GM21528 (cell line): ENCODE data around the gene MYO1E.
"Not testable (repeated sequence)": the region's sequence is repeated elsewhere in the genome, so short reads cannot be mapped to it uniquely, and the experiment has no call there.

Experiments used
- ATAC-seq: cut with Tn5 transposase; IDR thresholded peaks from one replicate; pipeline ENCODE4 v1.9.1; 2021; ENCODE audit warnings: mild to moderate bottlenecking, moderate library complexity; ENCODE audit not compliant: unreplicated experiment, low FRiP score

MYO1E gene

DNA sequence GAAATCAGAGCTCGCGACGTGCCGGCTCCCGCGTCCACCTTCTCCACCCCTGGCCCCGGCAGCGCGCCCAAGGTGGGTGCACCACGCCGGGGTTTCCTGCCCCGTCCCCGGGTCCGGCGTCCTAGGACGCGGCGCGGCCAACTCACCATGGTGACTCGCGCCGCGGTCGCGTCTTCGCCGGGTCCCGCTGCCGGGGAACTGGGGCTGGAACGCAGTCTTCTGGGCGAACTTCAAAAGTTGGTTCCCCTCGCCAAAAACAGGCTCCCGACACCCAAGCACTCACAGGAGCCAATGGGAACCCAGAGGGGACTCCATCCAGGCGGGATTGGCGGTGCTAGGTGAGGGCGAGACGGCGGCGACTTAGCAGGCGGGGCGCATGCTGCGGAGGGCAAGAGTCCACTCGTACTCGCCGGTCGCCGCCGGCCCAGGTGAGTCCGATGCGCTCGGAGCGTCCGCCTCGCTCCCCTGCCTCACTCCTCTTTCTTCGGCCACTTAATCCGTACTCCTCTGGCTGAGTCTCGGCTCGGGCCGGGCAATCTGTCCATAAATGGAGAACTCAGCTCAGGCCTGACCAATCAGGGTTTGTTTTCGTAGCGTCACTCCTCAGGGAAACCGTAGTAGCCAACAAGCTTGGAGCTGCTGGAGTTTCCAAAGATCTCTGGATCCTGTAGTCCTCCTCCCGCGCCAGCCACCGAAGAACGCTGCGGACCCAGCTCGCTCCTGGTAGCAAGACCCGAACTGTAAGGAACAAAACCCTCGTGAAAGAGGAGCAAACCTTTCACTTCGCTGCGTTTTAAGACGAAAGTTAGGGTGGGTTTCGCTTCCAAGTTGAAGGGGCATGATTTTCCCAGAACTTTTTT, at the start of gene MYO1E:
MYO1E (minus strand) TSS at position 520 of the 860 bp plus-strand sequence; CDS start at position 149, 371 bp downstream.
- peak; percentile 62 for ATAC-seq

DNA sequence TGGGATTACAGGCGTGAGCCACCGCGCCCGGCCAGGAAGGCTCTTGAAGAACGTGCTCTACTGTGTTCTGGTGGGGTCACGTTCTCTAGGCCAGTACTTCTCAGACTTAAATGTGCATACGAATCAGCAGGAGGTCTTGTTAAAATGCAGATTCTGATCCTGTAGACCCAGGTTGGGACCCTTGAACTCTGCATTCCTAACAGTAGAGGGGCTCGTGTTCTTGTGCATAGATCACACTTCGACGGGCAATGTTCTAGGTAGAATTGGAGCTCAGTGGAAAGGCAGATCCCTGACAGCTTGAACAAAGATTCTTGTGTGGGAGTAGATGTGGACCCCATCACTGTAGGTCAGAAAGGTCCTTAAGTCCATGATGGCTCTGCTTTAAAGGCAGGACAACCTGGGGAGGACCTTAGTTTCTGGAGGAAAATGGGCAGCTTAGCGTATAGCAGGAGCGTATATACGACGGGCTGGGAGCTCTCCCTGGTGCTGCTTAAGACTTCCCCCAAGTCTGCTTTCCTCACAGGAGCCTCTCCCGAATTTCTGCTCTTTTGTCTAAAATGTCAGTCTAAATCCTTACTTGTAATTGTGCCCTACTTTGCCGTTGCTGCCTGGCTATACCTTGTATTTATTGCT, 48.4 kb upstream of the MYO1E start:
- ATAC-seq, result no peak

GRCh38 chr15:59420108-59420507, 47.4 kb upstream of the MYO1E start:
- no peak for ATAC-seq

DNA sequence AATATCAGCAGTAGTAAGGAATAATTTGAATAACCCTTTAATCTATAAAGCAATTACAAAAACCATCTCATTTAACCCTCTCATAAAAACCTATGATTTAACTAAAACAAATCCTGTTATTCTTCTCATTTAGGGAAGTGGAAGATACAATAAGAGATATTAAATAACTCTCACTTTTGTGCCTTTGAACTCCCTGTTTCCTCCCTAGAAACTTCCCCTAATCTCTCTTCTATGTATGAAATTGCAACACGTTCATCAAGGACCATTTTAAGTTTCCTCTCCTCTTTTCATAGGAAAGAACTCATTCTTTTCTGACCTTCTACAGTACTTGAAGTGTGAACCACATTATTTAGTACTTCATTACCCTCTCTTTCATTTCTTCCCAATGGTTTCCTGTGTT, 46.5 kb upstream of the MYO1E start:
- no peak for ATAC-seq

GRCh38 chr15:59416816-59417215, 44.1 kb upstream of the MYO1E start:
- ATAC-seq, result no peak

GRCh38 chr15:59413577-59413976, 40.9 kb upstream of the MYO1E start:
- ATAC-seq, result no peak

- no peak for ATAC-seq
Observed at GRCh38 chr15:59410391-59410896, 37.8 kb upstream of the MYO1E start.

GRCh38 chr15:59407946-59408345, 35.3 kb upstream of the MYO1E start:
- no peak for ATAC-seq

- no peak for ATAC-seq
Observed at GRCh38 chr15:59406446-59406845, 33.8 kb upstream of the MYO1E start.

GRCh38 chr15:59405079-59405478, 32.4 kb upstream of the MYO1E start:
- ATAC-seq, result no peak

DNA sequence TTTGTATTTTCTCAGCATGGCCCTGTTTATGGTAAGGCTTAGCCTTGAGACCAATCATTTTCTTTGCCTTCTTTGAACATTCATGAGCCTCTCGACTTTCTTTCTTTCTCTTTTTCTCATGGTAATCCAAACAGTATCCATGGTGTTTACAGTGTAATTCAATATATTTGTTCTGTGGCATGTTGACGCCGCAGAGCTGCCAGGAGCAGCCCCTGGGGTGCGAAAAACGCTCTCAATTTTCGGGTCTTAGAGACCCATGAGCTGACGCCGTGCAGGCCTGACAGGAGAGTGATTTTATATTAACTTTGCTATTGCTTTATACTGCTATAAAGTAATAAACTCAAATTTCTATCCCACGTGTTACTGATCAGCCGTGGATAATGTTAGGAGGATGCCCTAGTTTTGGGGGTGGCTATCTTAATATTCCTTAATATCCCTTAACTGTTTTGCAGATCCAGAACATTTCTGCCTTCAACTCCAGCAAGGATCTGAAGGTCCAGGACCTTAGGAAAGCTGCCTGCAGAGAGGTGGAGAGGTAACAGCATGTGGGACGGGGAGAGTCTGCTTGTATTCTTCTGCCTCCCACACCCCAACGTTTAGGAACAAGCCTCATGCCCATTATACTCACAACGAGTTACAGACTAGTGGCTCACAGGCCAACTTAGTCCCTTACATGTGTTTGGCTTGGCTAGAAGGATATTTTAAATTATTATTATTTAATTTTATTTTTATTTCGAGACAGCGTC, 29.3 kb upstream of the MYO1E start:
- ATAC-seq, result no peak

DNA sequence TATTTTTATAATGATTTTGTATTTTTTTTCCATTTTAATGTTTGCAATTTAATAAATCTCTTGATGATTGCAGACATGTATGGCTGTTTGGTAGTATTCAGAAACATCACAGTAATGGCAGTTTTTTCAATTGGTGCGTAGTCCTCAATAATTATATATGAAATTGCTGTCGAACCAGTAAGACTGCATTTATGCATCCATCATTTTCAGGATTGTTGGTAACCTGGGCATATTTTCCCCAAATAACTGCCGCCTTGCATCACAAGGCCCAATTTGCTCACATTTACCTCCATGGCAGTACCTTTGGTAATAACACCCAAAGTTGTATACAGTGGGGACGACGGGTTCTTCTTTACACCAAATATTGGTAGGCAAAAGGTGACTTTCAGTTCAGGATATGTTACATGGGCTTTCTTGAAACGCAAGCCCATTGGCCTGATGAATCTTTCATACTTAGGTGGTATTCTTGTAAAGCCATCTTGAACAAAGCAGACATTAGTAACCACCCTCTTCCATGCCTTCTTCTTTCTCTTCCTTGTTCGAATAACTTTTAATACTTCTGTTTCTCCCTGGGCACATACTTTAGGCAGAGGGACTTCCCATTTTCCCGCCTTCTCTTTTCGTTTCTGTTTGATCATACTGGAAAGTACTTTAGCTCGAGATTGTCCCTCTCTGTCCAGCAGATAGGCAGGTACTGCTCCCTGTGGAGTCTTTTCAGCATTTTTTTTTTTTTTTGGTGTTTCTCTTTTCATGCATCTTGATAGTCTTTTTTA, 28.6 kb upstream of the MYO1E start:
- not testable (repeated sequence) for ATAC-seq

DNA sequence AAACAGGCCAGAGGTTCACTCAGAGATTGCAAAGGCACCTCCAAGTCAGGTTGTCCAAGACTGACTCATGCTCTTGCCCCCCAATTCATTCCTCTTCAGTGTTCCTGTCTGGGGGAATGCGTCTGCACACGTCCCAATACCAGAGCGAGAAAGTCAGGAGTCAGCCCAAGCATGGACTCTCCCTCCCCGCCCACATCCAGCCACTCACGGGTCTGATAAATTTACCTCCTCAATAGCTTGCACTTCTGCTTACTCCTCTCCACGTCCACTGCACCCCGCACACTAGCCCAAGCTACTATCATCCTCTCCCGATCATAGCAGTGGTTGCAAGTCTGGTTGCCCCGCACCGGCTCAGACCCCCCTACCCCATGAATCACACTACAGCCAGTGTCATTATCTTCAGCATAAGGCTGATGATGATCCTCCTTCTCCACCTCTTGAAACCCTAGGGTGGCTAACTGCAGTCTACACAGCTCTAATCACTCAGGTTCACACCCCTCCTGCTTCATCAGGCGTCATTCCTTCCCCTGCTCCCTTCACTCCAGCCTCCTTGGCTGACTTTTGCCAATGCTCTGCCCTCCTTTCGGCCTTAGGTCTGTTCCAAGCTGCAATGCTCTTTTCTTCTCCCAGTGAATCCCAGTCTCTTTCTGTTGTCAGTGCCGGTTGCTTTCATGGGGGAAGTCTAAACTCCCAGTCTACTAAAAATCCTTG, 27.6 kb upstream of the MYO1E start:
- peak; percentile 13 for ATAC-seq

- peak; percentile 85 for ATAC-seq
Observed at GRCh38 chr15:59399465-59400102, 26.9 kb upstream of the MYO1E start.

GRCh38 chr15:59398220-59398619, 25.5 kb upstream of the MYO1E start:
- ATAC-seq, result no peak

DNA sequence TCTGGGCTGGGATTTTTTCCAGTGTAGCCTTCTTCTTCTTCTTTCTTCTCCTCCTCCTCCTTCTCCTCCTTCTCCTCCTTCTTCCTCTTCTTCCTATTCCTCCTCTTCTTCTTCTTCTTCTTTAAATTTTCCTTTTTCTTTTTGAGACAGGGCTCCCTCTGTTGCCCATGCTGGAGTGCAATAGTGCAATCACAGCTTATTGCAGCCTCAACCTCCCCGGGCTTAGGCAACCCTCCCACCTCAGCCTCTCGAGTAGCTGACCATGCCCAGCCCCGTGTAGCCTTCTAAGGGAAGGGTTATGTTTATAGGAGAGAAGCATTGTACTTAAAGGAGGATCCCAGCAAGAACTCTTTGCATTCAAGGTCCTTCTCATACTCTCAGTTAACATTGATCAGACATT, 24.0 kb upstream of the MYO1E start:
- ATAC-seq, result no peak

- ATAC-seq, result no peak
Observed at GRCh38 chr15:59396211-59396610, 23.5 kb upstream of the MYO1E start.

DNA sequence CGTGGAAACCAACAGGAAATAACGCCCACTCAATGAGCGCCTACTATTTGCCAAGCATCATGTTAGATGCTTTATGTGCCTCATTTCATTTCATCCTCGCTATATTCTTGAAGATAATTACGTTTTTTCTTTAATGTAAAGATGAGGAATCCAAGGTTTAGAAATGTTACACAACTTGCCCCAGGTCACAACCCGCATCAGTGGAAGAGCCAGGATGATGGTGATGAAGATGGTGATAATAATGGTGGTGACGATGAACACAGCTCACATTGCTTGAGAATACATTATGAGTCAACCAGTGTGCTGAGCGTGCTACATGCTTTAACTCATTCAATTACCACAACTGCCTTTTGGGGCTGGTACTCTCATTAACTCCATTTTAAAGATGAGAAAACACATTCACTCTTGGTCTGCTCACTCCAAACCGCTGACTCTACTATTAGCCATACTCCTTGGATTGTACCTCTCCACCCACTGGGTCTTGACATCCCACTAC, 21.5 kb upstream of the MYO1E start:
- no peak for ATAC-seq

DNA sequence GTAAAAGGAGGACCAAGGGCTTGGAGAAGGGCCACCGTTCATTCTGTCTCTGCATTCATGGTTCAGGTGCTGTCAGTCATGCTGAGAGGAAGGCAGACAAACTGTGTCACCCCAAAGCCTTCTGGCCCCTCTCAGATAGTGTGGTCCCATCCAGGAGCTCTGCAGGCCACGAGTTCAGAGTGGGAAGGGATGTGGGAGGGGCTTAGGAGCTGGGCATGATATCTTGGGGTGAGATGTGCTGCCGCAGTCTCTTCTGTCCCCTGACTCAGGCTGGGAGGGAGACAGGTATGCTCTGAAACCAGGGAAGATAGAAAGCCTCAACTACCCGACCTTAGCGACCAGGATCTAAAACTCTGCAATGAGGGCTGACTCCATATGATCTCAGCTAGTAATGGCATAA, 19.6 kb upstream of the MYO1E start:
- no peak for ATAC-seq
